A549 (cell line): ENCODE results near the gene CCDC126. TPM values are rescaled to one million over a fixed set of nuclear protein-coding genes. Genes with fewer than 3 reads are reported as not detected.
"Not testable (repeated sequence)": the region's sequence is repeated elsewhere in the genome, so short reads cannot be mapped to it uniquely, and the experiment has no call there.

ENCODE experiments used
- ATAC-seq, 2 experiments: fragments of 200-7000 bp in 1 of 2; fragments of >200 bp in 1 of 2; cut with Nextera tagmentation in 1 of 2; cut with Tn5 transposase in 1 of 2; 3 replicates each; pipeline versions ENCODE4 v1.8.0 to v1.9.1; 2018 to 2020; ENCODE audit warnings: mild to moderate bottlenecking in 1 of 2, moderate library complexity in 1 of 2
- CTCF ChIA-PET: fragments of 300-600 bp; sonication (Branson Sonifier 250); formaldehyde crosslinking; extraction: SDS; loops from one replicate; lab custom pipeline; 2021; ENCODE audit warnings: antibody characterized with exemption, inconsistent platforms; lab: Yijun Ruan, JAX
- POLR2A ChIA-PET: fragments of 350-600 bp; formaldehyde crosslinking; extraction: SDS; loops from one replicate; lab custom pipeline; 2021; ENCODE audit warnings: antibody characterized with exemption, inconsistent platforms; lab: Yijun Ruan, JAX
- DNase-seq, 2 experiments: peaks; one replicate each; pipeline versions ENCODE4 v3.0.0 to v3.0.0-alpha.2; 2011 to 2016; ENCODE audit warnings: low read depth in 1 of 2, low spot score in 1 of 2
- FAIRE-seq: peaks from 2 replicates; lab custom pipeline; 2011; peaks lifted over from hg19 to GRCh38; lab: Jason Lieb, UNC
- H3K27ac ChIP-seq, 2 experiments: fragments of >200 bp; sonication (Bioruptor Twin); formaldehyde crosslinking; 3 replicates each; pipeline ENCODE4 v1.5.1; 2016 to 2017
- H3K4me1 ChIP-seq: fragments of >200 bp; sonication (Bioruptor Twin); formaldehyde crosslinking; 3 replicates; pipeline ENCODE4 v1.6.1; 2016
- H3K4me2 ChIP-seq: fragments of >200 bp; sonication (Bioruptor Twin); formaldehyde crosslinking; 3 replicates; pipeline ENCODE4 v1.6.1; 2016
- H3K4me3 ChIP-seq: fragments of >200 bp; sonication (Bioruptor Twin); formaldehyde crosslinking; 3 replicates; pipeline ENCODE4 v1.5.1; 2016
- H3K9me3 ChIP-seq: fragments of >200 bp; sonication (Bioruptor Twin); formaldehyde crosslinking; 3 replicates; pipeline ENCODE4 v1.6.1; 2016
- CEBPB ChIP-seq, 2 experiments: fragments of >200 bp in 1 of 2; sonication (Bioruptor Twin) in 1 of 2; formaldehyde crosslinking in 1 of 2; IDR thresholded peaks; 2 replicates each; pipeline ENCODE4 v1.6.1; 2012 to 2016
- EHMT2 ChIP-seq: fragments of 200-600 bp; sonication (generic); IDR thresholded peaks from 2 replicates; pipeline ENCODE4 v1.6.1; 2016; ENCODE audit warnings: antibody characterized with exemption, low read depth, mild to moderate bottlenecking, moderate library complexity
- HOXB5 ChIP-seq: fragments of 250-450 bp; sonication (Bioruptor Pico); IDR thresholded peaks from 2 replicates; pipeline ENCODE4 v1.5.0; 2020; ENCODE audit warnings: mild to moderate bottlenecking, moderate library complexity
- JUN ChIP-seq, 2 experiments: fragments of >200 bp; sonication (Bioruptor Twin); formaldehyde crosslinking; IDR thresholded peaks; 2 replicates in 1 of 2; 3 replicates in 1 of 2; pipeline ENCODE4 v1.6.1; 2016 to 2017
- JUNB ChIP-seq: fragments of >200 bp; sonication (Bioruptor Twin); formaldehyde crosslinking; IDR thresholded peaks from 2 replicates; pipeline ENCODE4 v1.6.1; 2016
- PHF8 ChIP-seq: fragments of 200-600 bp; sonication (generic); IDR thresholded peaks from 2 replicates; pipeline ENCODE4 v1.6.1; 2016; ENCODE audit warnings: low read depth, mild to moderate bottlenecking, antibody characterized with exemption, moderate library complexity, borderline replicate concordance
- RCOR1 ChIP-seq: fragments of 150-350 bp; IDR thresholded peaks from 2 replicates; pipeline ENCODE4 v1.6.1; 2014; ENCODE audit warnings: antibody characterized with exemption, low read length, low read depth
- SMC3 ChIP-seq: fragments of >200 bp; sonication (Bioruptor Twin); formaldehyde crosslinking; IDR thresholded peaks from 3 replicates; pipeline ENCODE4 v1.6.1; 2018; ENCODE audit warnings: inconsistent platforms
- ZFP36 ChIP-seq: fragments of 450-650 bp; IDR thresholded peaks from 2 replicates; pipeline ENCODE4 v1.6.1; 2014; ENCODE audit warnings: borderline replicate concordance; ENCODE audit not compliant: partially characterized antibody
- WGBS: methylation state at CpG from one replicate; pipeline ENCODE4 v1.1.6; 2017; ENCODE audit errors: missing lambda C conversion rate; 5-methylcytosine and 5-hydroxymethylcytosine counted together
- polyA plus RNA-seq, 4 experiments: library from polyadenylated mRNA; depleted of rRNA in 3 of 4; stranded (reverse); fragments of >200 nt; fragmentation: RNase III in 1 of 4; extraction: RNeasy Plus Mini Kit Qiagen cat#74134 plus additional on column Dnase treatment in 1 of 4; gene quantifications; 2 replicates in 3 of 4; 3 replicates in 1 of 4; pipeline ENCODE4 v1.2.3, GENCODE V29; 2011 to 2017
- TF ChIP-seq, protein P1 (sequence below): IDR thresholded peaks from 2 replicates; pipeline ENCODE4 v1.6.1; 2012
- TF ChIP-seq, protein P2 (sequence below): fragments of >200 bp; sonication (Bioruptor Twin); formaldehyde crosslinking; IDR thresholded peaks from 3 replicates; pipeline ENCODE4 v1.5.1; 2016
- TF ChIP-seq, protein P3 (sequence below): IDR thresholded peaks from 2 replicates; pipeline ENCODE4 v1.6.1; 2012; ENCODE audit warnings: low read depth, borderline replicate concordance
- TF ChIP-seq, protein P4 (sequence below): fragments of 150-350 bp; IDR thresholded peaks from 2 replicates; pipeline ENCODE4 v1.6.1; 2014; ENCODE audit warnings: low read depth, mild to moderate bottlenecking, low read length

Gene CCDC126
- polyA plus RNA-seq, 2 of the 4 experiments (the other 2 are of a cell fraction) = 6.2 to 10.1 TPM

DNA sequence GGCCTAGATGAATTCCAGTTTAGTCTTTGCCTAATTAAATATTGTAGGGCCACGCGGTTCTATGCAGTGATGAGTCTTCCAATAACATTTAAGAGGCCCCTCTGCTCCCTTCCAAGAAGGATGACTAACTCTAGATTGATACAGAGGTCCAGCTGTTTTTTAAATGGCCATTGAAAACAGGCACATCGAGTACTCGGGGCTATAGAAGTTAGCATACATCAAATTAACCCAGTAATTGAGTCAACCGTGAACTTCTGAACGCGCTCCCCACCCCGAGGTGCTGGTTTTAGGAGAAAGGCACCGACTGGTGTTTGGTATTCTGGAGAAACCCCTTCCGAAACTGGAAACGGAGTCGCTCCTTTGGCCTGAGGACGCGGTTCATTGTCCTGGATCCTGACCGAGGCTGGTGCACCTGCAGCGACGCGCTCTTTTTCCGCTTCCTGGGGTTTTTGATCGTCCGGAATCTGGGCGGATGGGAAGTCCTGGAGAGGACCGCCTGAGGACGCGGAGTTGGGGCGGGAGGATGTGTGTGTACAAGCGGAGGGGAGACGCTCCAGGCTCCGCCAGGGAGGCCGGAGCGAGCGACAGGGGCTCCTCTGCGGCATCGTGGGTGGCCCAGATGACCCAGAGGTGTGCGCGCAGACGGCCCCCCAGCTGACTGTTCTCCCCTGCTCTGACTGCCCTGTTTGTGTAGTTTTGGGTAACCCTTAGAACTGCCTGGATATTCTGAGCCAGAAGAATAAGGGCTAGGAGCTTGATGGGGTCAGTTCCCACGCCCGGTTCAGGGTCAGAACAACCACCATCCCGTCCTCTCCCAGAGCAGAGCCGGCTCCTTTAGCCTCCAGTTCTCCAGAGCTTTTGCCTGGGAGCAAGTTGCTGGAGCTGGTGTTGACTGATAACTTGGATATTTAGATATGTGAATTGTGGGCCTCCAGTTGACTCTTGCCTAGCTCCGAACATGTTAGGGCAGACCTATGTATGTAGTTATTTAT is 83.5 kb downstream of the CCDC126 start:
- H3K4me1 ChIP-seq = no peaks in the 10 kb centered on the region
- no peaks in the 10 kb centered on the region; the same call in 2 of the 3 replicates for H3K9me3 ChIP-seq
- H3K4me3 ChIP-seq = peak overlapping the region; percentile 56
- ATAC-seq = peak in 1 of 2 experiments; percentile 55; a peak in 2 of 6 replicates
- H3K4me2 ChIP-seq = peak overlapping the region; percentile 91
- FAIRE-seq = no peak
- DNase-seq = no peak
- ChIA-PET POLR2A (no interaction called here), CTCF (interaction anchor here (0.6 to 2.1 kb wide), 12 partner anchors 9 to 453 kb away, joined by 3 to 9 read pairs (median 3); no protein-coding TSS in a partner anchor)
- 91% methylated on average over 40 of the region's 42 CpGs for WGBS
- peak overlapping the region; percentile 63 to 85; a peak in 5 of 6 replicates for H3K27ac ChIP-seq
- no peak for TF ChIP-seq CEBPB (IDR thresholded peaks at IDR 0.05)
- TF ChIP-seq, protein P1, sequence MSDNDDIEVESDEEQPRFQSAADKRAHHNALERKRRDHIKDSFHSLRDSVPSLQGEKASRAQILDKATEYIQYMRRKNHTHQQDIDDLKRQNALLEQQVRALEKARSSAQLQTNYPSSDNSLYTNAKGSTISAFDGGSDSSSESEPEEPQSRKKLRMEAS = no peak
- no peak for TF ChIP-seq JUN (IDR thresholded peaks at IDR 0.05)
- no peak for TF ChIP-seq SMC3
- TF ChIP-seq, protein P2, sequence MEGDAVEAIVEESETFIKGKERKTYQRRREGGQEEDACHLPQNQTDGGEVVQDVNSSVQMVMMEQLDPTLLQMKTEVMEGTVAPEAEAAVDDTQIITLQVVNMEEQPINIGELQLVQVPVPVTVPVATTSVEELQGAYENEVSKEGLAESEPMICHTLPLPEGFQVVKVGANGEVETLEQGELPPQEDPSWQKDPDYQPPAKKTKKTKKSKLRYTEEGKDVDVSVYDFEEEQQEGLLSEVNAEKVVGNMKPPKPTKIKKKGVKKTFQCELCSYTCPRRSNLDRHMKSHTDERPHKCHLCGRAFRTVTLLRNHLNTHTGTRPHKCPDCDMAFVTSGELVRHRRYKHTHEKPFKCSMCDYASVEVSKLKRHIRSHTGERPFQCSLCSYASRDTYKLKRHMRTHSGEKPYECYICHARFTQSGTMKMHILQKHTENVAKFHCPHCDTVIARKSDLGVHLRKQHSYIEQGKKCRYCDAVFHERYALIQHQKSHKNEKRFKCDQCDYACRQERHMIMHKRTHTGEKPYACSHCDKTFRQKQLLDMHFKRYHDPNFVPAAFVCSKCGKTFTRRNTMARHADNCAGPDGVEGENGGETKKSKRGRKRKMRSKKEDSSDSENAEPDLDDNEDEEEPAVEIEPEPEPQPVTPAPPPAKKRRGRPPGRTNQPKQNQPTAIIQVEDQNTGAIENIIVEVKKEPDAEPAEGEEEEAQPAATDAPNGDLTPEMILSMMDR = no peak
- TF ChIP-seq PHF8 = no peak
- TF ChIP-seq, protein P3, sequence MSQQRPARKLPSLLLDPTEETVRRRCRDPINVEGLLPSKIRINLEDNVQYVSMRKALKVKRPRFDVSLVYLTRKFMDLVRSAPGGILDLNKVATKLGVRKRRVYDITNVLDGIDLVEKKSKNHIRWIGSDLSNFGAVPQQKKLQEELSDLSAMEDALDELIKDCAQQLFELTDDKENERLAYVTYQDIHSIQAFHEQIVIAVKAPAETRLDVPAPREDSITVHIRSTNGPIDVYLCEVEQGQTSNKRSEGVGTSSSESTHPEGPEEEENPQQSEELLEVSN = no peak
- no peak for TF ChIP-seq JUNB
- TF ChIP-seq, protein P4, sequence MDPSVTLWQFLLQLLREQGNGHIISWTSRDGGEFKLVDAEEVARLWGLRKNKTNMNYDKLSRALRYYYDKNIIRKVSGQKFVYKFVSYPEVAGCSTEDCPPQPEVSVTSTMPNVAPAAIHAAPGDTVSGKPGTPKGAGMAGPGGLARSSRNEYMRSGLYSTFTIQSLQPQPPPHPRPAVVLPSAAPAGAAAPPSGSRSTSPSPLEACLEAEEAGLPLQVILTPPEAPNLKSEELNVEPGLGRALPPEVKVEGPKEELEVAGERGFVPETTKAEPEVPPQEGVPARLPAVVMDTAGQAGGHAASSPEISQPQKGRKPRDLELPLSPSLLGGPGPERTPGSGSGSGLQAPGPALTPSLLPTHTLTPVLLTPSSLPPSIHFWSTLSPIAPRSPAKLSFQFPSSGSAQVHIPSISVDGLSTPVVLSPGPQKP = no peak
- TF ChIP-seq EHMT2 = no peak
- no peak for TF ChIP-seq ZFP36
- no peak for TF ChIP-seq RCOR1

DNA sequence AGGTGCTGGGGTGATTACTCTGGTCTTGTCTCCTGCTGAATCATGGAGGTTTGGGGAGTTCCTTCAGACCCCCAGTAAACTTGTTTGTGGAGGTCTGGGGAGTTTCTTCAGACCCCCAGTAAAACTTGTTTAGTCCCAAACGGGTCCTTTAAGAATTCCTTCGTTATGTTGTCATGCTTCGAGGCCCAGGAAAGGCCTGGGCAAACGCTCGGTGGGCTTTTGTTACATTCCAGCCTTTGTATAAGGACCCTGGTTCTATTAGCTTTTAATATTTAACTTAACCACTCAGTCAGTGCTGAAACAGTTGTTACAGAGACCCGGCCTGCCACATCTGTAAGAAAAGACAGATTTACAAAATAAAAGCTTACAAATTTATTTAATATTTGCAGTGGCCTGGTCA is 86.9 kb downstream of the CCDC126 start:
- ATAC-seq, DNase-seq, H3K4me1 ChIP-seq, H3K4me3 ChIP-seq, H3K27ac ChIP-seq, H3K9me3 ChIP-seq, H3K4me2 ChIP-seq, POLR2A ChIA-PET, FAIRE-seq: not testable (repeated sequence)
- CTCF ChIA-PET = interaction anchor here (0.9 to 2.7 kb wide), 6 partner anchors 10 to 114 kb away, joined by 3 to 13 read pairs (median 4); no protein-coding TSS in a partner anchor
- WGBS = 48% methylated on average over 6 of the region's 6 CpGs

DNA sequence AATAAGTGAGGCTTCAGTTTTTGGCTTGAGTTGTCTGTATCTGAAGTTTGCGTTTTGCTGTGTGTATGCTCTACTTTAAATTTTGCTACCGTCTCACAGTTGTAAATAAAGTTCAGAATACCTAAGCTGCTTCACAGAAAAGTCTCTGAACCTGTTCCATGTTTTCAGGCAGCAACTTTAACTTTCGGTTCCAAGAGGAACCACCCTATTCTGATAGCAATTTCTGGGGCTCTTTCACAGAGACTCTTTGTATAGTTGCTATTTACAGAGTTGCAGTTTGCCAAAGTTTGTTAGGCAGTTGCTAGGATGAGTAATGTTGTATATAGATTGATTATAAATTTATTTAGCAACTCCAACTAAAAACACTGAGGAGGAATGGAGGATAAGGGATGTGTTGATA is 88.5 kb downstream of the CCDC126 start:
- no peak for TF ChIP-seq HOXB5 (CRISPR knock-in tag)
- TF ChIP-seq, all 56 proteins: peak for 0
- DNase-seq (peak in 1 of 2 experiments; percentile 22), ATAC-seq (peak in 1 of 2 experiments; percentile 54; a peak in 2 of 6 replicates), FAIRE-seq (no peak)
- Histone ChIP-seq H3K4me1 (no peaks in the 10 kb centered on the region), H3K9me3 (no peaks in the 10 kb centered on the region), H3K4me2 (no peak overlapping the region), H3K27ac (no peak overlapping the region), H3K4me3 (no peak overlapping the region)
- ChIA-PET CTCF (interaction anchor here (1.6 to 2.7 kb wide), 2 partner anchors 11 to 115 kb away, joined by 5 to 13 read pairs; no protein-coding TSS in a partner anchor), POLR2A (no interaction called here)
- WGBS = 66% methylated on average over 3 of the region's 3 CpGs
